ENCODE data around the gene ERICH2.
A peak's percentile ranks its signal among the peaks of the same experiment; 100 is the strongest.

ERICH2 gene, protein sequence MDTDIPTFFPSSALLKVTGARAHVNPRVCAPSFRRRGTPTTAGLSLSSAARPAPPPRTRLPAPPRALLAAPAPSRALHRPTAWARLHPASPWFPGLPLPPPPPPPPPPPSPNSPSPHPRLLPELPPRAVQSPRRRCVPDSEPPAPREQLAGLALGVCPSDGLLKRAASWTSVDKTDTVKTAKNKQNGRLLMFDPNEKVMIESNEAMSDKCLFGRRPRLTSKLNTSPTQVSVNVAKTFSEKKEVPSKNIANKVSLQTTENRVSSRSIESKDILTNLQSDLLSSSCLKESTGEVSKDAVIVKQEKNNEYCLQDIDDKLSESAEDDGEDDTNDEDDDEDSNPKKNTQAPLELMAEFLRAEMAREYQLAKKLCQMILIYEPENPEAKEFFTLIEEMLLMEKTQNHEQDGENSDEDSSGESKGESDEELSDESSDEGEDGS

DNA sequence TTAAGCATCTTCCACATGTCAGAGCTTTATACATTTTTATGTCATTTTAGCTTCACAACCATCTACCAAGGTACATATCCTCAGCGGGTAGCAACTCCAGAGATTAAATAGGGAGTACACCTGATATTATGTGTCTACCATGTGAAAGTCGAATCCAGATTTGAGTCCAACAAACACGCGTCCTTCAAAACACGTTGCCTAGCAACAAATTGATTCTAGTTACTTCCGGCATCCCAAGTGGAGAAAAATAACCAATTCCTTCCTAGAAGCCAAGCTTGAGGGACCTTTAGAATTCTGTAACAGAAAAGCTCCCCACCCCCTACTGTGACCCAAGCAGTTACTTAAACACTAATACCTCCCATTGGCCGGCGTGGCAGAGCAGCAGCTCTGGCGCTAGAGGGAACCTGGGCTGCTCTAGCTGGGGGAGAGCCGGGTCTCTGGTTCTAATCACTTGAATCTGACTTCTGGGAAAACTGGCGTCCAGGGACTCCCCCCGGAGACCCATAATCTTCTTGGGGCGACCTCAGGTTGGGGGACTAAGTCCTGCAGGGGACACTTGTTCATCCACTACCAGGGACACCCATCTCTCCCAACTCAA, at the start of gene ERICH2:
Gene ERICH2 (plus strand): TSS at position 371 of the 598 bp plus-strand sequence. CDS start 304 bp downstream, outside the sequence.
- TF ChIP-seq TOX (CRISPR knock-in tag; IDR thresholded peaks at IDR 0.05; ENCODE audit: borderline replicate concordance): no peak
- TF ChIP-seq ZNF8 (CRISPR knock-in tag; IDR thresholded peaks at IDR 0.05): no peak
- TF ChIP-seq ZNF70 (CRISPR knock-in tag; IDR thresholded peaks at IDR 0.05): no peak
- TF ChIP-seq OSR1 (CRISPR knock-in tag; IDR thresholded peaks at IDR 0.05): no peak
- ATAC-seq: peak; percentile 74

DNA sequence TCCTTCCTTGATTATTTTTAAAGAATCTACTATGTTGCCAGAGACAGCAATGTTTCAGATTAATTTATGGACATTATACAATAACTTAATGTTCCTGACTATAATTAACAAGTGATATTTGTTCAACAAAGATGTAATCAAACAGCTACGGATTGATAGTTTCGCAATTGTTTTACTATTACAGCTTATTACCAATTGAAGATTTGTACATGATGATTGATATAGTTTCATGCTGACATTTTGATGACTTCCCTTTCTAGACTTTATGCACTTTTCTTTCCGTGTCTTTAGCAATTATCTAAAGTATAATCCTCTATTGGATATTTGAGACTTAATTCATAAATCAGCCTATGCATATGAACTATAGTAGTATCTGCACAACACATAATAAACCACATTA, 48.5 kb upstream of the ERICH2 start:
- TF ChIP-seq, protein P1, sequence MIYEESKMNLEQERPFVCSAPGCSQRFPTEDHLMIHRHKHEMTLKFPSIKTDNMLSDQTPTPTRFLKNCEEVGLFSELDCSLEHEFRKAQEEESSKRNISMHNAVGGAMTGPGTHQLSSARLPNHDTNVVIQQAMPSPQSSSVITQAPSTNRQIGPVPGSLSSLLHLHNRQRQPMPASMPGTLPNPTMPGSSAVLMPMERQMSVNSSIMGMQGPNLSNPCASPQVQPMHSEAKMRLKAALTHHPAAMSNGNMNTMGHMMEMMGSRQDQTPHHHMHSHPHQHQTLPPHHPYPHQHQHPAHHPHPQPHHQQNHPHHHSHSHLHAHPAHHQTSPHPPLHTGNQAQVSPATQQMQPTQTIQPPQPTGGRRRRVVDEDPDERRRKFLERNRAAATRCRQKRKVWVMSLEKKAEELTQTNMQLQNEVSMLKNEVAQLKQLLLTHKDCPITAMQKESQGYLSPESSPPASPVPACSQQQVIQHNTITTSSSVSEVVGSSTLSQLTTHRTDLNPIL (CRISPR knock-in tag; IDR thresholded peaks at IDR 0.05; ENCODE audit: low read depth): no peak
- TF ChIP-seq BACH2 (CRISPR knock-in tag; IDR thresholded peaks at IDR 0.05; ENCODE audit: borderline replicate concordance) (no peak), ZNF8 (CRISPR knock-in tag; IDR thresholded peaks at IDR 0.05) (no peak), TCF4 (CRISPR knock-in tag; IDR thresholded peaks at IDR 0.05; ENCODE audit: borderline replicate concordance) (no peak), ZNF70 (CRISPR knock-in tag; IDR thresholded peaks at IDR 0.05) (no peak), ZC3H10 (CRISPR knock-in tag; IDR thresholded peaks at IDR 0.05) (no peak), PPARA (CRISPR knock-in tag; IDR thresholded peaks at IDR 0.05; ENCODE audit: borderline replicate concordance) (no peak), OSR1 (CRISPR knock-in tag; IDR thresholded peaks at IDR 0.05) (no peak), ZNF565 (CRISPR knock-in tag; conservative IDR thresholded peaks at IDR 0.05; ENCODE audit: low read depth) (no peak), TOX (CRISPR knock-in tag; IDR thresholded peaks at IDR 0.05; ENCODE audit: borderline replicate concordance) (no peak), ARNTL (CRISPR knock-in tag; IDR thresholded peaks at IDR 0.05; ENCODE audit: borderline replicate concordance, low read depth) (no peak), SNAI2 (CRISPR knock-in tag; IDR thresholded peaks at IDR 0.05) (no peak), ISL1 (CRISPR knock-in tag; IDR thresholded peaks at IDR 0.05) (no peak), RARB (CRISPR knock-in tag; IDR thresholded peaks at IDR 0.05) (no peak)
- TF ChIP-seq, protein P2, sequence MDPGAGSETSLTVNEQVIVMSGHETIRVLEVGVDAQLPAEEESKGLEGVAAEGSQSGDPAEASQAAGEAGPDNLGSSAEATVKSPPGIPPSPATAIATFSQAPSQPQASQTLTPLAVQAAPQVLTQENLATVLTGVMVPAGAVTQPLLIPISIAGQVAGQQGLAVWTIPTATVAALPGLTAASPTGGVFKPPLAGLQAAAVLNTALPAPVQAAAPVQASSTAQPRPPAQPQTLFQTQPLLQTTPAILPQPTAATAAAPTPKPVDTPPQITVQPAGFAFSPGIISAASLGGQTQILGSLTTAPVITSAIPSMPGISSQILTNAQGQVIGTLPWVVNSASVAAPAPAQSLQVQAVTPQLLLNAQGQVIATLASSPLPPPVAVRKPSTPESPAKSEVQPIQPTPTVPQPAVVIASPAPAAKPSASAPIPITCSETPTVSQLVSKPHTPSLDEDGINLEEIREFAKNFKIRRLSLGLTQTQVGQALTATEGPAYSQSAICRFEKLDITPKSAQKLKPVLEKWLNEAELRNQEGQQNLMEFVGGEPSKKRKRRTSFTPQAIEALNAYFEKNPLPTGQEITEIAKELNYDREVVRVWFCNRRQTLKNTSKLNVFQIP (CRISPR knock-in tag; IDR thresholded peaks at IDR 0.05; ENCODE audit: borderline replicate concordance, low read depth): no peak
- TF ChIP-seq, protein P3, sequence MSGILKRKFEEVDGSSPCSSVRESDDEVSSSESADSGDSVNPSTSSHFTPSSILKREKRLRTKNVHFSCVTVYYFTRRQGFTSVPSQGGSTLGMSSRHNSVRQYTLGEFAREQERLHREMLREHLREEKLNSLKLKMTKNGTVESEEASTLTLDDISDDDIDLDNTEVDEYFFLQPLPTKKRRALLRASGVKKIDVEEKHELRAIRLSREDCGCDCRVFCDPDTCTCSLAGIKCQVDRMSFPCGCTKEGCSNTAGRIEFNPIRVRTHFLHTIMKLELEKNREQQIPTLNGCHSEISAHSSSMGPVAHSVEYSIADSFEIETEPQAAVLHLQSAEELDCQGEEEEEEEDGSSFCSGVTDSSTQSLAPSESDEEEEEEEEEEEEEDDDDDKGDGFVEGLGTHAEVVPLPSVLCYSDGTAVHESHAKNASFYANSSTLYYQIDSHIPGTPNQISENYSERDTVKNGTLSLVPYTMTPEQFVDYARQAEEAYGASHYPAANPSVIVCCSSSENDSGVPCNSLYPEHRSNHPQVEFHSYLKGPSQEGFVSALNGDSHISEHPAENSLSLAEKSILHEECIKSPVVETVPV (CRISPR knock-in tag; IDR thresholded peaks at IDR 0.05): no peak
- TF ChIP-seq, protein P4, sequence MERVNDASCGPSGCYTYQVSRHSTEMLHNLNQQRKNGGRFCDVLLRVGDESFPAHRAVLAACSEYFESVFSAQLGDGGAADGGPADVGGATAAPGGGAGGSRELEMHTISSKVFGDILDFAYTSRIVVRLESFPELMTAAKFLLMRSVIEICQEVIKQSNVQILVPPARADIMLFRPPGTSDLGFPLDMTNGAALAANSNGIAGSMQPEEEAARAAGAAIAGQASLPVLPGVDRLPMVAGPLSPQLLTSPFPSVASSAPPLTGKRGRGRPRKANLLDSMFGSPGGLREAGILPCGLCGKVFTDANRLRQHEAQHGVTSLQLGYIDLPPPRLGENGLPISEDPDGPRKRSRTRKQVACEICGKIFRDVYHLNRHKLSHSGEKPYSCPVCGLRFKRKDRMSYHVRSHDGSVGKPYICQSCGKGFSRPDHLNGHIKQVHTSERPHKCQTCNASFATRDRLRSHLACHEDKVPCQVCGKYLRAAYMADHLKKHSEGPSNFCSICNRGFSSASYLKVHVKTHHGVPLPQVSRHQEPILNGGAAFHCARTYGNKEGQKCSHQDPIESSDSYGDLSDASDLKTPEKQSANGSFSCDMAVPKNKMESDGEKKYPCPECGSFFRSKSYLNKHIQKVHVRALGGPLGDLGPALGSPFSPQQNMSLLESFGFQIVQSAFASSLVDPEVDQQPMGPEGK (CRISPR knock-in tag; IDR thresholded peaks at IDR 0.05; ENCODE audit: borderline replicate concordance): no peak
- ATAC-seq: no peak

DNA sequence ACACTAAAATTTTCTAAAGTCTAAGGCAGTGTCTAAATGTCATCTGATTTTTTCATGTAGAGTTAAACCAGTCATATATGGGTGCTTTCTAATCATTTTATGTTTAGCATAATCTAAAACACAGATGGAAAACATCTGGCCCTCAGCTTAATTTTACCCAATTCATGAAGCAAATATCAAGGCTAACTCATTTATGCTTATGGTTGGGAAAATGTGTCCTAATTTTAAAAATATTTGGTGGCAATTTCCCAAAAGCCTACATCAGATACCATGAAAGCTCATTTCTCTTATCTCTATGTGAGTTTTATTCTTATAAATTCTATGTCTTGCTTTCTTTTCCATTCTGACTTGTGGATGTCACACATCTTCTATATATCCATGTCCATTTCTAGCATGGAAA, 47.9 kb upstream of the ERICH2 start:
- TF ChIP-seq ZFP3 (CRISPR knock-in tag; IDR thresholded peaks at IDR 0.05): no peak
- no peak for ATAC-seq

DNA sequence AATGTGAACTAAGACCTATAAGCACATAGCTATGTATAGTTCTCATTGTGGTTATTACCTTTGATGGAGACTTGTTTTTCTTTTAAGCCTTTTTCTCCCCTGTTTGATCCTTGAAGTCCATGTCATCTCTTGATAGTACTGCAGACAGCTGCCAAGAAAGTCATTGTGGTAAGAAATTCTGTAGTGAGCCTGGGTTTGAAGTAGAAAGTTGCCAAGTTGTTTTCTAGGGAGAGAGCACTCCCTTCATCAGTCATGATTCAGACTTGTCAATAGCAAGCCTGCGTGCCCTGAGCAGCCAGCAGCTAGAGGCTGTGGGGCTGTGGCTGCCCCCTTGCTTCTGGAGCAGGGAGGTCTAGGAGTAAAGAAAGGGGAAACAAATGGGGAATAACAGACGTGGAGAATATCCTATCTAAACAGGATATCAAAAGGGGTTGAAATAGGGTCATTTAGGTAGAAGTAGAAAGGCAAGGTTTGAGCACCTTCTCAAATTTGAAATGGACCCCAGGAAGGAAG, 46.7 kb upstream of the ERICH2 start:
- no peak for ATAC-seq
- no peak for TF ChIP-seq OSR1 (CRISPR knock-in tag; IDR thresholded peaks at IDR 0.05)
- TF ChIP-seq ZNF70 (CRISPR knock-in tag; IDR thresholded peaks at IDR 0.05): no peak
- no peak for TF ChIP-seq ZFP3 (CRISPR knock-in tag; IDR thresholded peaks at IDR 0.05)
- no peak for TF ChIP-seq ESRRG (CRISPR knock-in tag; IDR thresholded peaks at IDR 0.05)
- TF ChIP-seq ISL1 (CRISPR knock-in tag; IDR thresholded peaks at IDR 0.05): no peak
- TF ChIP-seq CSDC2 (CRISPR knock-in tag; IDR thresholded peaks at IDR 0.05): no peak
- no peak for TF ChIP-seq ZC3H10 (CRISPR knock-in tag; IDR thresholded peaks at IDR 0.05)
- TF ChIP-seq, protein P2 (CRISPR knock-in tag; IDR thresholded peaks at IDR 0.05; ENCODE audit: borderline replicate concordance, low read depth): no peak
- TF ChIP-seq, protein P3 (CRISPR knock-in tag; IDR thresholded peaks at IDR 0.05): no peak
- TF ChIP-seq, protein P5, sequence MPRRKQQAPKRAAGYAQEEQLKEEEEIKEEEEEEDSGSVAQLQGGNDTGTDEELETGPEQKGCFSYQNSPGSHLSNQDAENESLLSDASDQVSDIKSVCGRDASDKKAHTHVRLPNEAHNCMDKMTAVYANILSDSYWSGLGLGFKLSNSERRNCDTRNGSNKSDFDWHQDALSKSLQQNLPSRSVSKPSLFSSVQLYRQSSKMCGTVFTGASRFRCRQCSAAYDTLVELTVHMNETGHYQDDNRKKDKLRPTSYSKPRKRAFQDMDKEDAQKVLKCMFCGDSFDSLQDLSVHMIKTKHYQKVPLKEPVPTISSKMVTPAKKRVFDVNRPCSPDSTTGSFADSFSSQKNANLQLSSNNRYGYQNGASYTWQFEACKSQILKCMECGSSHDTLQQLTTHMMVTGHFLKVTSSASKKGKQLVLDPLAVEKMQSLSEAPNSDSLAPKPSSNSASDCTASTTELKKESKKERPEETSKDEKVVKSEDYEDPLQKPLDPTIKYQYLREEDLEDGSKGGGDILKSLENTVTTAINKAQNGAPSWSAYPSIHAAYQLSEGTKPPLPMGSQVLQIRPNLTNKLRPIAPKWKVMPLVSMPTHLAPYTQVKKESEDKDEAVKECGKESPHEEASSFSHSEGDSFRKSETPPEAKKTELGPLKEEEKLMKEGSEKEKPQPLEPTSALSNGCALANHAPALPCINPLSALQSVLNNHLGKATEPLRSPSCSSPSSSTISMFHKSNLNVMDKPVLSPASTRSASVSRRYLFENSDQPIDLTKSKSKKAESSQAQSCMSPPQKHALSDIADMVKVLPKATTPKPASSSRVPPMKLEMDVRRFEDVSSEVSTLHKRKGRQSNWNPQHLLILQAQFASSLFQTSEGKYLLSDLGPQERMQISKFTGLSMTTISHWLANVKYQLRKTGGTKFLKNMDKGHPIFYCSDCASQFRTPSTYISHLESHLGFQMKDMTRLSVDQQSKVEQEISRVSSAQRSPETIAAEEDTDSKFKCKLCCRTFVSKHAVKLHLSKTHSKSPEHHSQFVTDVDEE (CRISPR knock-in tag; IDR thresholded peaks at IDR 0.05): no peak
- TF ChIP-seq PPARA (CRISPR knock-in tag; IDR thresholded peaks at IDR 0.05; ENCODE audit: borderline replicate concordance): no peak
- no peak for TF ChIP-seq SNAI2 (CRISPR knock-in tag; IDR thresholded peaks at IDR 0.05)

All from SK-N-SH treated with all-trans-retinoic acid at 6 μM for 48 hours (cell line).